ENCODE measurements around the gene DCDC1.

Gene DCDC1

GRCh38 chr11:31092638-31093037, 276.9 kb downstream of the DCDC1 start:
- DNase-seq: no peak

DNA sequence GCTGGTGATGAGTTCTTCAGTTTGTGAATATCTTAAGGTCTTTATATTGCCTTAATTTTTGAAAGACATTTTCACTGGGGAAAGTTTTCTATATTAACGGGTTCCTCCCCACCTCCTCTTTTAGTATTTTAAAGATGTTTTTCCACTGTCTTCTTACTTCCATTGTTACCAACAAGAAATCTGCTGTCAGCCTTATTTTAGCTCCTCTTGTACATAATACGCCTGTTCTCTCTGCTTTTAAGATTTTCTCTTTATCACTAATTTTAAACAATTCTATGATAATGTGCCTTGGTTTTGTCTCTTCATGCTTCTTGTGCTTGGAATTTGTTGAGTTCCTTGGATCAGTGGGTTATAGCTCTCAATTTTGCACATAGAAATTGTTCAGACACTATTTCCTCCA, 280.4 kb downstream of the DCDC1 start:
- no peak for DNase-seq

DNA sequence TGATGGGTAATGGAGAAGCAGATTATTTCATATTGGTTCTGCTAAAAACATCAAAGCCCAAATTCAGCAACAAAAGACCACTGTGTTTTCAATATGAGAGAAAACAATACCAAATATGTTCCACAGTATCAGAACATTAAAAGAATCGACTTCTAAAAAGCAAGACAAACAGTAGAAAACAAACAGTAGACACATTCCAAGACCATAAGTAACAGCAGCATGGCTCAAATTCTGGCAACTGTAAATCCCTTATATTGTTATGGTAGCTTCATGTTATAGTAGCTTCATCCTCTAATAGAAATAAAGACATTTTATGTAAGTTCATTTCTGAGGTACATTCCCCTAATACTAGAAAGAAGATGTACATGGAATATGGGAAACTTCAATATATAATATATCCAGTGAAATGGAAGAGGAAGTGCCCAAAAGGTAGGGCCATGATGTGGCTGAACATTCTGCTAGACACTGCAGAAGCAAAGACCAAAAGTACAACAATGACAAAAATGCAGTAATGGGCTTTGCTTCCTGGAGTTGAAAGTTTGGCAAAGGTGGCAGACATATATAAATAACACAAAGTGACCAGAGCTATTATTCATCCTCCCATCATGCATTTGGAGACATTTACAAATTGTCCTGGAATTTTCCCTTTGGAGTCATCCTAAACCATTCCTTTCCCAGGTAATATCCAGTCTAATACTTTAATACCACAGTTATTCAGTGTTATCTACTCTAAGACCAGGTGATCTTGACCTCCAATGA, 299.9 kb downstream of the DCDC1 start:
- DNase-seq: no peak

DNA sequence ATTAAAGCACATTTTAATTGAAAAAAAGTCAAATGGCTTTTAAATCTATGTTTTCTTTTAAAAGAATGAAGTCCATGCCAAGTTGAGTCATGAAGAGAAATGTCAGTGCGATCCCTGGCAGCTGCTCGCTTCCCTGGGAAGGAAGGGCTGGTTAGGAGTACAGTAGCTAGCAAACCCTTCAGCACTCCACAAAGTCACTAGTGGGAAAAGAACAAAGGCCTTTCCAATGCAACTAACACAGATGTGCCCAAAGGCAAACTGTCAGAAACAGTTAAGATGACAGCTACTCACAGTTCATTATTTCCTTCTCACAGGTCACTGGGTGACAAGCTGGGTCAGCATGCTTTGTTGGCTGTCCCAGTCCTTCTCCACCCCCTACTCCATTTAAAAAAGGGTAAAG, 308.7 kb downstream of the DCDC1 start:
- DNase-seq: no peak

DNA sequence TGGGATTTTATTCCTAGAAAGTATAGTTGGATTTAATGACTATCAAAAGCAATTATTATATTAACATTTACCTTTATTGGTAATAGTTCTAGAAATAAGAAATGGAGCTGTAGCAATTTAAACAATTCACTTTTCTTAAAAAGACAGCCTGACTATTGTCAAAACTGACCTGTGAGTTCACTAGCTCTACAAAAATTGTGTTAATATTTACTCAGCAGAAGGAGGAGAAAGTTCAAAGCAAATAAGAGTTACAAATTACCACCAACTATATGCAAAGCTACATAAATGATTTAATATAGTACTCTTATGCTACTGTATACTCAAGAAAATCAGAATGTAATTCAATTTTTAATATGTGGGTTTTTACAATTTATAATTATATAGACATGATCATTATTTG, 310.0 kb downstream of the DCDC1 start:
- DNase-seq: no peak

- no peak for DNase-seq
These were observed 319.3 kb downstream of the DCDC1 start for GRCh38 chr11:31050061-31050765.

- DNase-seq: no peak
These were observed 324.2 kb downstream of the DCDC1 start for GRCh38 chr11:31045335-31045734.

DNA sequence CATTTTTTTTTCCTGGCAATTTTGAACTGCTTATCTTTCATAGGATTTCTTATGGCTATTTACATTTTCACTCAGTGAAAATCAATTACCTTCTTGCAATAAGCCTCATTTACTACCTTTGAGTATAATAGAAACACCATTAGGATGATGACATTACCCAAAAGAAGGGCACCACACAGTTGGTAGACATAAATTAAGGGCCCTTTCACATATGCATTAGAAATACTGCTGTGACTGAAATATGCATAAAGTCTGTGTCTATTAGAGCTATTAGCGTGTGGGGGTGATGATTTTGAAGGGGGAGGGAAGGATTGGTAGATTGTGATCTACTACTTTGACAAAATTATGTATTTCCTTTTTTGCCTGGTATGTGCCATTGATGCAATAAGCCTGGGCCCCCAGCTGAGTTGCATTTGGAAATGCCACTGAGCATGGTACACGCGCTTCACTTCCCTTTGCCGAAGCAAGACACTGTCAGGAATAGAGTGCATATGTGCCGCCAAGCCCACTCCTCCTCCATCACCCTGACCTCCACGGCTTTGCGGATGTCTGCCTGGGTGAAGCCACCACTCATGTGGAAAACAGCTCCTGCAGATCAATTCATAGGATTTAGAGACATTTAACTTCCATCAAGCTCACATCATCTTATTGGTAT, 339.3 kb downstream of the DCDC1 start:
- no peak for DNase-seq

- DNase-seq: no peak
These were observed 343.2 kb downstream of the DCDC1 start for GRCh38 chr11:31026315-31026714.

DNA sequence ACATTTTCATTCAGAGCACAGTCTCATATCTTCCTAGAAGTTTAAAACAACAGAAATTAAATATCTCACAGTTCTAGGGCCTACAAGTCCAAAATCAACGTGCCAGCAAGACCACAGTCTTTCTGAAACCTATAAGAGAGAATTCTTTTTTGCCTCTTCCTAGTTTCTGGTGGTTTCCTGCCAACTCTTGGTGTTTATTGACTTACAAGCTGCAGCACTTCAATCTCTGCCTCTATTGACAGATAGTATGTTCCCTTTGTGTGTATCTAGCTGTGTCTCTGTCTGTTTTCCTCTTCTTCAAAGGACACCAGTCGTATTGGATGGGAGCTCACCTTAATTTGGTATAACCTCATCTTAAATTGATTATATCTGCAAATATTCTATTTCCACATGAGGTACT, 347.5 kb downstream of the DCDC1 start:
- no peak for DNase-seq

- no peak for DNase-seq
These were observed 349.8 kb downstream of the DCDC1 start for GRCh38 chr11:31019786-31020185.

DNA sequence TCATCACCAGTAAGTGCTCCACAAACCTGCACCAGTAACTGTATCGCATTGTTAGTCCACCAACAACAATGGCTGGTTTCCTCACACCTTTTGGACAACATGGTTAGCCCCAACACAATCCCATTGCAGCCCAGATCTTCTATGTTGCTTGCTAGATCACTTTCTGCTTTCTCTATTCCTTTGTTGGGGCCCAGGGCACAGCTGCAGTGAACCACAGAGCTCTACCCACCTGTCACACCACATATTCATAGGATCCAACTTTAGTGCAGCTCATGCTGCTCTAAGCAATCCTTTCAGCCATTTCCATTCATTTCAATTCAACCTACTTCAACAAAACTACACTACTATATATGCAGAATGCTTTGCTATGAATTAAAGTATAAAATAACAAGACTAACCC, 364.3 kb downstream of the DCDC1 start:
- DNase-seq: no peak

- no peak for DNase-seq
These were observed 368.1 kb downstream of the DCDC1 start for GRCh38 chr11:31001427-31001826.

GRCh38 chr11:31000381-31000780, 369.2 kb downstream of the DCDC1 start:
- DNase-seq: no peak

DNA sequence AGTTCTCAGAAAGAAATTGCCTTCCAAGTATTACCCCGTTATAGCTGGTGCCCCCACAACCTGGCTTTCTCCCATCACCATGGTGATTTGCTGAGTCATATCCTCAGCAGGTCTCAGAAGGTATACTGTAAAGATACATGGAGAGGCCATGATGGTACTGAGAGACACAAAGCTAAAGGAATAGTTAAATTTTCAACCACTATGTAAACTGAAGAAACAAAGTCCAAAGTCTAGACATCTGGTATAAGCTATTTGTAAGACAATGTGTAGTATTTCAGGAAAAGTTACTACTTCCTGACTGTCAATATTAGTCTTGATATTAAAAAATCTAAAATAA, 377.1 kb downstream of the DCDC1 start:
- DNase-seq: no peak

DNA sequence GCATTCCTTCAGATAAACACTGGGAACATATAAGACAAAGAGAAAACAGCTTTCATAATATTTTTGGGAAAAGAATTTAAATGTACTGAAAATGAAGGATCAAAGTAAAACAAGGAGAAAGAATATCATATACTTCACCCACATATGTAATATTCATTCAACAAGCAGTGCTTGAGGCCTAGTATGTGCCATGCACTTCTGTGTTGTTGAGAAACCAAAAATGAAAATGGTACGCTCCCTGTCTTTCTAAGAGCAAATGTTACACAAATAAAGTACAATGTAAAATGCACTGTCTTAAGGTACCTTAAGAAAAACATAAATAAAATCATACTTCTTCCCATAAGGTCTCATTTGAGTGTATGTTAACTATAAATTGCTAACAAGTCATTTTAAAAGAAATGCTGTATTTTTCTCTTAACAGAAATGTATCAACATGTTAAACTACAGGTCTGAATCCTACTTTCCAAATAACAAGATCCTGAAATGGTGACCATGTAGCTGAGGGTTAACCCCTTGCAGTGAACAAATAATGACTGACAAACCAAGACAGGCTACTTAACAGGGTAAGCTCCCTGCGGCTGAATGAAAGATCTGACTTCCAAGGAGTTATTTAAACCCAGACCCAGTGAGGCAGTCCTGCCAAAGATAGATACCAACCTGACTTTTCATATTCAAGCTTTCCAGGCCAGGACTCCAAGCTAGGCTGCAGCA, 377.6 kb downstream of the DCDC1 start:
- DNase-seq: no peak

GRCh38 chr11:30991376-30991775, 378.2 kb downstream of the DCDC1 start:
- DNase-seq: no peak

- DNase-seq: no peak
These were observed 378.8 kb downstream of the DCDC1 start for GRCh38 chr11:30990625-30991296.

- DNase-seq: no peak
These were observed 381.7 kb downstream of the DCDC1 start for GRCh38 chr11:30987819-30988218.

- DNase-seq: no peak
These were observed 384.0 kb downstream of the DCDC1 start for GRCh38 chr11:30985536-30985935.

GRCh38 chr11:30984827-30985226, 384.7 kb downstream of the DCDC1 start:
- DNase-seq: no peak

- no peak for DNase-seq
These were observed 385.1 kb downstream of the DCDC1 start for GRCh38 chr11:30984442-30984816.
